ENCODE measurements around the gene ANKK1. TPM values are rescaled to one million over a fixed set of nuclear protein-coding genes. Genes with fewer than 3 reads are reported as not detected.
A peak's percentile ranks its signal among the peaks of the same experiment; 100 is the strongest.

The ANKK1 gene
- total and polyA plus RNA-seq, 8 donors = 0.73 TPM; not detected in 7

DNA sequence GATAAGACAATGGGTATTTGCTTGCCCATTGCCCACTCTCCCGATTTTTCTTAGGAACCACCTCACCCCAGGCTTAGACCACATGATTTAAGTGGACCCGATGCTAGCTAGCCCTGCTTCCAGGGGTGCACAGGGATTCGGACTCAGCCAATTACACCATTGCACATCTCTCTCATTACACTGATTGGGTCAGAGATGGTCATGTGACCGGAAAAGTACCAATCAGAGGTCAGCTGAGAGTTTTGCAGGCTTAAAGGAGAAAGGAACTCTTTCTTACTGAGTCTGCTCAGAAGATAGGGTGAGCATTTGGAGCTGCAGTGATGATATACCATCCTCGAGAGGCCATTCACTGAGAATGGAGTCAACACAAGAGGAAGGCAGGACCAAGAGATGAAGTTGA is 12.2 kb upstream of the ANKK1 start:
- no peaks in the 10 kb centered on the region for H3K9me3 ChIP-seq
- DNase-seq = no peak
- 88 to 93% (median 91%) methylated on average over 5 of the region's 5 CpGs for WGBS, 5 donors
- H3K27me3 ChIP-seq = no peaks in the 10 kb centered on the region
- no peaks in the 10 kb centered on the region for H3K4me1 ChIP-seq
- intact Hi-C loops (cut with DNase I; ENCODE audit: low total_unique reads) = no loop called here
- TF ChIP-seq EP300 (IDR thresholded peaks at IDR 0.05) (no peak), POLR2AphosphoS5 (IDR thresholded peaks at IDR 0.05) (no peak), POLR2A (IDR thresholded peaks at IDR 0.05) (no peak), CTCF (IDR thresholded peaks at IDR 0.05) (no peak)
- no peak overlapping the region for H3K4me3 ChIP-seq
- H3K36me3 ChIP-seq = peaks cover 0 to 27% (median 1%) of the 10 kb centered on the region in 4 donors
- H3K27ac ChIP-seq = no peak overlapping the region

DNA sequence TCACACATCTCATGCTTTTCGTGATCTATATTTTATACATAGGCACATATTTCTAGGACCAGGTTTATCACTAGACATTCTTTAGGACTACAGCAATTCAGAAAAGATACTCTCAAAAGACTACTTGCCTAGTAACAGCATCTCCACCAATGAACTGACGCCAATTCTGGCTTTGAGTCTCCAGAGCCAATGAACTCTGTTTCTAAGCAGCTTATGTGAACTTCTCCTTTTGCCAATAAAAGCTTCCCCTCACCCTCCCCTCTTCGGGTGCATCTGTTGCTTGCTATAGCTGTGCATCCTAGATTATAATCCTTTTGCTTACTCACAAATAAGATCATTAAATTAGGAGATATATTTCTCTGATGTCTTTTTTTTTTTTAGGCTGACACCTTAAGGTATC is 11.4 kb upstream of the ANKK1 start:
- H3K27ac ChIP-seq = no peak overlapping the region
- H3K36me3 ChIP-seq = peaks cover 0 to 21% (median 0%) of the 10 kb centered on the region in 4 donors
- H3K27me3 ChIP-seq = no peaks in the 10 kb centered on the region
- intact Hi-C loops (cut with DNase I; ENCODE audit: low total_unique reads) = no loop called here
- no peaks in the 10 kb centered on the region for H3K4me1 ChIP-seq
- DNase-seq = peak in 1 of 2 donors; percentile 60
- TF ChIP-seq EP300 (IDR thresholded peaks at IDR 0.05) (no peak), POLR2AphosphoS5 (IDR thresholded peaks at IDR 0.05) (no peak), CTCF (IDR thresholded peaks at IDR 0.05) (no peak), POLR2A (IDR thresholded peaks at IDR 0.05) (no peak)
- no peaks in the 10 kb centered on the region for H3K9me3 ChIP-seq
- no peak overlapping the region for H3K4me3 ChIP-seq
- 49 to 59% (median 55%) methylated on average over 3 of the region's 3 CpGs for WGBS, 5 donors

- Histone ChIP-seq H3K27me3 (no peaks in the 10 kb centered on the region), H3K4me1 (no peaks in the 10 kb centered on the region), H3K9me3 (no peaks in the 10 kb centered on the region), H3K36me3 (peaks cover 0 to 11% (median 0%) of the 10 kb centered on the region in 4 donors), H3K4me3 (no peak overlapping the region), H3K27ac (no peak overlapping the region)
- intact Hi-C loops (cut with DNase I; ENCODE audit: low total_unique reads) = no loop called here
- no peak for TF ChIP-seq POLR2A (IDR thresholded peaks at IDR 0.05)
- no peak for TF ChIP-seq EP300 (IDR thresholded peaks at IDR 0.05)
- TF ChIP-seq CTCF (IDR thresholded peaks at IDR 0.05) = no peak
- TF ChIP-seq POLR2AphosphoS5 (IDR thresholded peaks at IDR 0.05) = no peak
- 49 to 58% (median 55%) methylated on average over 7 of the region's 7 CpGs for WGBS, 5 donors
- peak in 1 of 2 donors; percentile 24 for DNase-seq
Observed at GRCh38 chr11:113377681-113378412, 9.7 kb upstream of the ANKK1 start.

DNA sequence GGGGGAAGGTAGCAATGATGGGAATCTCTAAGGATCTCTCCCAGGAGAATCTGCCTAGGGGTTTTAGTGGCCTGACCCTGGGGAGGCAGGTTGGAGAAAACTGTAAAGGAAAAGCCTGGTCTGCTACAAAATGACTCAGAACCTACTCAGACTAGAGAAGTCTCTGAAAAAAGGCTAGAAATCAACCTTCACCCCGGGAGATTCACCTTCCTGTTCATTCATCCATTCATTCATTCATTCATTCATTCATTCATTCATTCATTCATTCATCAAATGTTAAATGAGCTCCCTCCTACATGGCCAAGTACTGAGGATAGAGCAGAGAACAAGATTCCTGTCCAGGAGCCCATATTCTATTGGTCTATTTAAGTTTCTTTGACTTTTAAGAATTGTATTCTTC is 8.9 kb upstream of the ANKK1 start:
- Histone ChIP-seq H3K9me3 (no peaks in the 10 kb centered on the region), H3K4me3 (no peak overlapping the region), H3K36me3 (peaks cover 0 to 2% (median 0%) of the 10 kb centered on the region in 4 donors), H3K4me1 (no peaks in the 10 kb centered on the region), H3K27me3 (no peaks in the 10 kb centered on the region), H3K27ac (no peak overlapping the region)
- intact Hi-C loops (cut with DNase I; ENCODE audit: low total_unique reads) = no loop called here
- no peak for DNase-seq
- WGBS, 5 donors = 59 to 81% (median 75%) methylated on average over 1 of the region's 1 CpG
- no peak for TF ChIP-seq POLR2AphosphoS5 (IDR thresholded peaks at IDR 0.05)
- no peak for TF ChIP-seq CTCF (IDR thresholded peaks at IDR 0.05)
- no peak for TF ChIP-seq POLR2A (IDR thresholded peaks at IDR 0.05)
- no peak for TF ChIP-seq EP300 (IDR thresholded peaks at IDR 0.05)

Data from stomach (tissue), 9 donors.